Mesenchymal stem cell (in vitro differentiated cells and primary cell): ENCODE measurements around the gene SPRY1.

ENCODE experiments used
- DNase-seq: peaks from one replicate; pipeline ENCODE4 v3.0.0-alpha.2; 2013
- H2AFZ ChIP-seq: one replicate; pipeline ENCODE4 v1.6.1; 2013; ENCODE audit warnings: low read depth, mild to moderate bottlenecking, control low read depth, inconsistent platforms, low read length, moderate library complexity
- H2AK5ac ChIP-seq: 2 replicates; pipeline ENCODE4 v1.6.1; 2013; ENCODE audit warnings: low read length, moderate library complexity, mild to moderate bottlenecking, inconsistent platforms; ENCODE audit not compliant: severe bottlenecking
- H2BK120ac ChIP-seq: one replicate; pipeline ENCODE4 v1.6.1; 2013; ENCODE audit warnings: low read depth, mild to moderate bottlenecking, inconsistent platforms, low read length, moderate library complexity
- H2BK12ac ChIP-seq, 2 experiments: one replicate each; pipeline ENCODE4 v1.6.1; 2013; ENCODE audit warnings: inconsistent platforms in 2 of 2, low read length in 2 of 2, mild to moderate bottlenecking in 2 of 2, moderate library complexity in 2 of 2, control low read depth in 1 of 2
- H2BK15ac ChIP-seq: one replicate; pipeline ENCODE4 v1.6.1; 2013; ENCODE audit warnings: mild to moderate bottlenecking, low read depth, inconsistent platforms; ENCODE audit not compliant: poor library complexity, severe bottlenecking
- H2BK5ac ChIP-seq: 2 replicates; pipeline ENCODE4 v1.6.1; 2013; ENCODE audit warnings: low read depth, mild to moderate bottlenecking, low read length, control low read depth, inconsistent platforms; ENCODE audit not compliant: poor library complexity, severe bottlenecking
- H3K14ac ChIP-seq, 2 experiments: one replicate each; pipeline ENCODE4 v1.6.1; 2013; ENCODE audit warnings: inconsistent platforms in 2 of 2, low read length in 2 of 2, control low read depth in 1 of 2, mild to moderate bottlenecking in 1 of 2, moderate library complexity in 1 of 2
- H3K18ac ChIP-seq, 2 experiments: one replicate each; pipeline ENCODE4 v1.6.1; 2013; ENCODE audit warnings: inconsistent platforms in 2 of 2, low read length in 2 of 2, control low read depth in 1 of 2, low read depth in 1 of 2, mild to moderate bottlenecking in 1 of 2
- H3K23ac ChIP-seq, 2 experiments: one replicate each; pipeline ENCODE4 v1.6.1; 2013; ENCODE audit warnings: inconsistent platforms in 2 of 2, low read length in 2 of 2, mild to moderate bottlenecking in 2 of 2, moderate library complexity in 2 of 2, control low read depth in 1 of 2
- H3K27ac ChIP-seq: 2 replicates; pipeline ENCODE4 v1.5.1; 2013; ENCODE audit warnings: mild to moderate bottlenecking, moderate library complexity, low read length, control low read depth, inconsistent platforms; ENCODE audit not compliant: poor library complexity, severe bottlenecking
- H3K27me3 ChIP-seq, 2 experiments: 2 replicates each; pipeline versions ENCODE4 v1.6.1 to v1.7.0; 2013; ENCODE audit warnings: low read length in 2 of 2, mild to moderate bottlenecking in 2 of 2, moderate library complexity in 2 of 2, control low read depth in 1 of 2, inconsistent platforms in 1 of 2; ENCODE audit not compliant: control insufficient read depth in 1 of 2, insufficient read depth in 1 of 2
- H3K36me3 ChIP-seq, 2 experiments: 2 replicates each; pipeline versions ENCODE4 v1.6.1 to v1.7.0; 2013; ENCODE audit warnings: low read length in 2 of 2, control low read depth in 1 of 2, inconsistent platforms in 1 of 2, low read depth in 1 of 2, mild to moderate bottlenecking in 1 of 2; ENCODE audit not compliant: insufficient read depth in 2 of 2, control insufficient read depth in 1 of 2
- H3K4ac ChIP-seq, 2 experiments: one replicate each; pipeline ENCODE4 v1.6.1; 2013; ENCODE audit warnings: inconsistent platforms in 2 of 2, low read length in 2 of 2, mild to moderate bottlenecking in 2 of 2, moderate library complexity in 2 of 2, control low read depth in 1 of 2, low read depth in 1 of 2
- H3K4me1 ChIP-seq: 2 replicates; pipeline ENCODE4 v1.6.1; 2013; ENCODE audit warnings: low read depth, low read length, control low read depth; ENCODE audit not compliant: control insufficient read depth, insufficient read depth
- H3K4me2 ChIP-seq: 2 replicates; pipeline ENCODE4 v1.6.1; 2013; ENCODE audit warnings: low read length, mild to moderate bottlenecking, inconsistent platforms; ENCODE audit not compliant: poor library complexity, severe bottlenecking
- H3K4me3 ChIP-seq, 2 experiments: 2 replicates each; pipeline versions ENCODE4 v1.5.1 to v1.7.0; 2013; ENCODE audit warnings: low read length in 2 of 2, mild to moderate bottlenecking in 2 of 2, control low read depth in 1 of 2, low read depth in 1 of 2; ENCODE audit not compliant: insufficient read depth in 1 of 2
- H3K79me1 ChIP-seq: replicated peaks from 2 replicates; pipeline ENCODE4 v1.6.1; 2013; ENCODE audit warnings: mild to moderate bottlenecking, control low read depth, low read length, inconsistent platforms; ENCODE audit not compliant: poor library complexity, severe bottlenecking
- H3K9ac ChIP-seq: 2 replicates; pipeline ENCODE4 v1.7.0; 2013; ENCODE audit warnings: mild to moderate bottlenecking, low read length, moderate library complexity
- H3K9me3 ChIP-seq: 2 replicates; pipeline ENCODE4 v1.7.0; 2013; ENCODE audit warnings: mild to moderate bottlenecking, low read length; ENCODE audit not compliant: control insufficient read depth
- H4K8ac ChIP-seq: one replicate; pipeline ENCODE4 v1.6.1; 2013; ENCODE audit warnings: inconsistent platforms, mild to moderate bottlenecking, low read length, moderate library complexity
- H4K91ac ChIP-seq: one replicate; pipeline ENCODE4 v1.6.1; 2013; ENCODE audit warnings: mild to moderate bottlenecking, low read length, inconsistent platforms
- WGBS: methylation state at CpG from one replicate; pipeline ENCODE4 v1.1.7; 2013; ENCODE audit warnings: mixed read lengths; 5-methylcytosine and 5-hydroxymethylcytosine counted together

SPRY1 gene

GRCh38 chr4:123411514-123411913 is 14.9 kb downstream of the SPRY1 start:
- Histone ChIP-seq H3K27ac (no peak overlapping the region), H4K91ac (no peak overlapping the region), H3K9me3 (no peaks in the 10 kb centered on the region), H3K14ac (no peak overlapping the region), H4K8ac (no peak overlapping the region), H2BK120ac (no peak overlapping the region), H3K23ac (no peak overlapping the region), H3K36me3 (no peaks in the 10 kb centered on the region), H3K27me3 (no peaks in the 10 kb centered on the region), H3K79me1 (peaks cover 3% of the 10 kb centered on the region), H2BK15ac (no peak overlapping the region), H2AK5ac (no peak overlapping the region), H3K4me3 (no peak overlapping the region), H2BK12ac (no peak overlapping the region), H2BK5ac (no peak overlapping the region), H3K4ac (no peak overlapping the region), H2AFZ (no peak overlapping the region), H3K9ac (peak overlapping the region; percentile 54), H3K4me2 (no peak overlapping the region), H3K4me1 (peaks cover 8% of the 10 kb centered on the region), H3K18ac (peak overlapping the region in 1 of 2 experiments; percentile 38)
- WGBS: 99% methylated on average over 5 of the region's 5 CpGs
- no peak for DNase-seq

GRCh38 chr4:123412091-123412505 is 15.5 kb downstream of the SPRY1 start:
- peak overlapping the region; percentile 54 for H3K9ac ChIP-seq
- no peak overlapping the region for H4K91ac ChIP-seq
- peak overlapping the region in 1 of 2 experiments; percentile 23 for H3K4me3 ChIP-seq
- no peak overlapping the region for H4K8ac ChIP-seq
- H3K4me2 ChIP-seq: no peak overlapping the region
- 43% methylated on average over 1 of the region's 1 CpG for WGBS
- no peak overlapping the region for H3K14ac ChIP-seq
- H2BK12ac ChIP-seq: no peak overlapping the region
- H2AFZ ChIP-seq: no peak overlapping the region
- H2AK5ac ChIP-seq: no peak overlapping the region
- H2BK120ac ChIP-seq: no peak overlapping the region
- H3K18ac ChIP-seq: no peak overlapping the region
- no peak overlapping the region for H2BK5ac ChIP-seq
- no peak overlapping the region for H2BK15ac ChIP-seq
- H3K27me3 ChIP-seq: no peaks in the 10 kb centered on the region
- H3K4ac ChIP-seq: no peak overlapping the region
- H3K79me1 ChIP-seq: no peaks in the 10 kb centered on the region
- no peak for DNase-seq
- peak overlapping the region; percentile 7 for H3K27ac ChIP-seq
- no peaks in the 10 kb centered on the region for H3K36me3 ChIP-seq
- H3K4me1 ChIP-seq: peaks cover 8% of the 10 kb centered on the region
- no peaks in the 10 kb centered on the region for H3K9me3 ChIP-seq
- no peak overlapping the region for H3K23ac ChIP-seq

GRCh38 chr4:123412700-123413512 is 16.3 kb downstream of the SPRY1 start:
- H3K36me3 ChIP-seq: no peaks in the 10 kb centered on the region
- no peaks in the 10 kb centered on the region for H3K27me3 ChIP-seq
- no peak overlapping the region for H2AK5ac ChIP-seq
- H2BK120ac ChIP-seq: peak overlapping the region; percentile 36
- peak overlapping the region; percentile 35 for H4K8ac ChIP-seq
- no peak overlapping the region for H2BK15ac ChIP-seq
- peak overlapping the region in 1 of 2 experiments; percentile 86 for H2BK12ac ChIP-seq
- H3K4me2 ChIP-seq: no peak overlapping the region
- no peaks in the 10 kb centered on the region for H3K9me3 ChIP-seq
- 38% methylated on average over 2 of the region's 4 CpGs for WGBS
- H2AFZ ChIP-seq: no peak overlapping the region
- H3K9ac ChIP-seq: peak overlapping the region; percentile 54
- peak; percentile 63 for DNase-seq
- H3K4me3 ChIP-seq: peak overlapping the region in 1 of 2 experiments; percentile 50
- H3K4ac ChIP-seq: peak overlapping the region in 1 of 2 experiments; percentile 87
- H2BK5ac ChIP-seq: no peak overlapping the region
- no peak overlapping the region for H3K23ac ChIP-seq
- H3K18ac ChIP-seq: peak overlapping the region; percentile 47 to 84
- peak overlapping the region; percentile 22 for H4K91ac ChIP-seq
- H3K27ac ChIP-seq: peak overlapping the region; percentile 8
- H3K4me1 ChIP-seq: peaks cover 8% of the 10 kb centered on the region
- H3K79me1 ChIP-seq: no peaks in the 10 kb centered on the region
- no peak overlapping the region for H3K14ac ChIP-seq

GRCh38 chr4:123415576-123415975 is 19.0 kb downstream of the SPRY1 start:
- no peaks in the 10 kb centered on the region for H3K27me3 ChIP-seq
- H2AK5ac ChIP-seq: no peak overlapping the region
- no peaks in the 10 kb centered on the region for H3K9me3 ChIP-seq
- no peak overlapping the region for H2BK5ac ChIP-seq
- WGBS: 75% methylated on average over 1 of the region's 1 CpG
- no peak overlapping the region for H3K4me2 ChIP-seq
- no peak overlapping the region for H3K4me3 ChIP-seq
- H3K18ac ChIP-seq: no peak overlapping the region
- DNase-seq: no peak
- H3K79me1 ChIP-seq: no peaks in the 10 kb centered on the region
- no peaks in the 10 kb centered on the region for H3K36me3 ChIP-seq
- peaks cover 8% of the 10 kb centered on the region for H3K4me1 ChIP-seq
- H2BK15ac ChIP-seq: no peak overlapping the region
- no peak overlapping the region for H3K23ac ChIP-seq
- H3K14ac ChIP-seq: no peak overlapping the region
- H2BK12ac ChIP-seq: no peak overlapping the region
- H4K8ac ChIP-seq: no peak overlapping the region
- no peak overlapping the region for H3K27ac ChIP-seq
- no peak overlapping the region for H3K4ac ChIP-seq
- H2AFZ ChIP-seq: no peak overlapping the region
- H3K9ac ChIP-seq: no peak overlapping the region
- H2BK120ac ChIP-seq: no peak overlapping the region
- H4K91ac ChIP-seq: no peak overlapping the region
